HG03039 (cell line): Measurements from ENCODE around the gene DCDC1.

Experiments
- ATAC-seq: cut with Tn5 transposase; IDR thresholded peaks from one replicate; pipeline ENCODE4 v1.9.1; 2021; ENCODE audit warnings: mild to moderate bottlenecking, moderate library complexity; ENCODE audit not compliant: unreplicated experiment

Gene DCDC1

GRCh38 chr11:30859669-30860068 lies 509.9 kb downstream of the DCDC1 start:
- no peak for ATAC-seq

- no peak for ATAC-seq
These were observed 514.0 kb downstream of the DCDC1 start for GRCh38 chr11:30855383-30856006.

- no peak for ATAC-seq
These were observed 516.1 kb downstream of the DCDC1 start for GRCh38 chr11:30853439-30853838.

- no peak for ATAC-seq
These were observed 516.9 kb downstream of the DCDC1 start for GRCh38 chr11:30852645-30853044.

- no peak for ATAC-seq
These were observed 517.4 kb downstream of the DCDC1 start for GRCh38 chr11:30852091-30852490.

GRCh38 chr11:30837252-30837651 lies 532.3 kb downstream of the DCDC1 start:
- ATAC-seq = no peak

- no peak for ATAC-seq
These were observed 536.7 kb downstream of the DCDC1 start for GRCh38 chr11:30832831-30833230.

- no peak for ATAC-seq
These were observed 538.9 kb downstream of the DCDC1 start for GRCh38 chr11:30830681-30831080.

GRCh38 chr11:30826911-30827310 lies 542.6 kb downstream of the DCDC1 start:
- ATAC-seq = no peak

- no peak for ATAC-seq
These were observed 543.8 kb downstream of the DCDC1 start for GRCh38 chr11:30825723-30826122.

GRCh38 chr11:30823119-30823518 lies 546.4 kb downstream of the DCDC1 start:
- ATAC-seq = no peak

- ATAC-seq = no peak
These were observed 548.0 kb downstream of the DCDC1 start for GRCh38 chr11:30821438-30821965.

GRCh38 chr11:30818721-30819120 lies 550.8 kb downstream of the DCDC1 start:
- ATAC-seq = no peak

- no peak for ATAC-seq
These were observed 552.3 kb downstream of the DCDC1 start for GRCh38 chr11:30816959-30817880.

GRCh38 chr11:30815619-30816018 lies 553.9 kb downstream of the DCDC1 start:
- ATAC-seq = no peak

- ATAC-seq = no peak
These were observed 554.8 kb downstream of the DCDC1 start for GRCh38 chr11:30814737-30815136.
